Gastrocnemius medialis (tissue), 4 donors: ENCODE data around the gene ZNF213. TPM values are rescaled to one million over a fixed set of nuclear protein-coding genes. Genes with fewer than 3 reads are reported as not detected.
"Not testable (repeated sequence)": the region's sequence is repeated elsewhere in the genome, so short reads cannot be mapped to it uniquely, and the experiment has no call there.

Experiments used
- ATAC-seq, 2 donors: fragments of 150-250 bp; one replicate each; pipeline ENCODE4 v1.9.1; 2016
- DNase-seq, 2 donors: peaks; one replicate each; pipeline ENCODE4 v3.0.0-alpha.2; 2019
- H3K27ac ChIP-seq, 4 donors: fragments of 200-600 bp; sonication (generic); 1 replicate in 1 of 4; 2 replicates in 3 of 4; pipeline ENCODE4 v1.5.1; 2016 to 2018; ENCODE audit warnings: mild to moderate bottlenecking in 2 of 4, moderate library complexity in 1 of 4
- H3K27me3 ChIP-seq, 3 donors: fragments of 200-600 bp; sonication (generic) in 2 of 3; 1 replicate in 1 of 3; 2 replicates in 2 of 3; pipeline versions ENCODE4 v1.5.1 to v1.6.0; 2016 to 2019; ENCODE audit warnings: mild to moderate bottlenecking in 1 of 3, moderate library complexity in 1 of 3
- H3K36me3 ChIP-seq, 2 donors: fragments of 200-600 bp; sonication (generic) in 1 of 2; one replicate each; pipeline ENCODE4 v1.5.1; 2017 to 2018
- H3K4me1 ChIP-seq, 2 donors: fragments of 200-600 bp; sonication (generic) in 1 of 2; one replicate each; pipeline ENCODE4 v1.5.1; 2016 to 2017; ENCODE audit warnings: mild to moderate bottlenecking in 2 of 2
- H3K4me3 ChIP-seq, 4 donors: fragments of 200-600 bp; sonication (generic) in 3 of 4; 1 replicate in 1 of 4; 2 replicates in 3 of 4; pipeline ENCODE4 v1.5.1; 2016 to 2019; ENCODE audit warnings: mild to moderate bottlenecking in 2 of 4
- H3K9me3 ChIP-seq, 3 donors: fragments of 200-600 bp; sonication (generic) in 2 of 3; 1 replicate in 1 of 3; 2 replicates in 2 of 3; pipeline ENCODE4 v1.5.1; 2016 to 2019
- POLR2A ChIP-seq, 2 donors: fragments of 450-650 bp; IDR thresholded peaks; one replicate each; pipeline ENCODE4 v1.6.1; 2017; ENCODE audit warnings: antibody characterized with exemption in 2 of 2, mild to moderate bottlenecking in 2 of 2, moderate library complexity in 2 of 2
- in situ Hi-C, 4 donors: fragments of 200-750 bp; cut with MboI; loops; one replicate each; pipeline versions ENCODE4 v1.15.0 to v1.8.0; 2017; ENCODE audit warnings: low sequenced_read_pairs in 4 of 4
- intact Hi-C: fragments of 100-400 bp; cut with DNase I; formaldehyde crosslinking; loops from one replicate; pipeline ENCODE4 v1.15.1; 2023; ENCODE audit warnings: low total_unique reads
- total RNA-seq, 4 donors: library from RNA; depleted of rRNA; stranded (reverse); fragments of >200 nt; gene quantifications; one replicate each; pipeline versions ENCODE4 v1.1.0 to v1.2.3, GENCODE V29; 2016
- TF ChIP-seq, protein P1 (sequence below), 5 experiments: fragments of 450-650 bp in 3 of 5; fragments of 200-600 bp in 2 of 5; sonication (generic) in 2 of 5; IDR thresholded peaks in 4 of 5; conservative IDR thresholded peaks in 1 of 5; 1 replicate in 4 of 5; 2 replicates in 1 of 5; pipeline ENCODE4 v1.5.1; 2016 to 2019; ENCODE audit warnings: antibody characterized with exemption in 5 of 5, mild to moderate bottlenecking in 3 of 5, moderate library complexity in 3 of 5

ZNF213 gene
- total RNA-seq, 4 donors from 2014 or later: 8.9 to 18.6 (median 14.5) TPM

DNA sequence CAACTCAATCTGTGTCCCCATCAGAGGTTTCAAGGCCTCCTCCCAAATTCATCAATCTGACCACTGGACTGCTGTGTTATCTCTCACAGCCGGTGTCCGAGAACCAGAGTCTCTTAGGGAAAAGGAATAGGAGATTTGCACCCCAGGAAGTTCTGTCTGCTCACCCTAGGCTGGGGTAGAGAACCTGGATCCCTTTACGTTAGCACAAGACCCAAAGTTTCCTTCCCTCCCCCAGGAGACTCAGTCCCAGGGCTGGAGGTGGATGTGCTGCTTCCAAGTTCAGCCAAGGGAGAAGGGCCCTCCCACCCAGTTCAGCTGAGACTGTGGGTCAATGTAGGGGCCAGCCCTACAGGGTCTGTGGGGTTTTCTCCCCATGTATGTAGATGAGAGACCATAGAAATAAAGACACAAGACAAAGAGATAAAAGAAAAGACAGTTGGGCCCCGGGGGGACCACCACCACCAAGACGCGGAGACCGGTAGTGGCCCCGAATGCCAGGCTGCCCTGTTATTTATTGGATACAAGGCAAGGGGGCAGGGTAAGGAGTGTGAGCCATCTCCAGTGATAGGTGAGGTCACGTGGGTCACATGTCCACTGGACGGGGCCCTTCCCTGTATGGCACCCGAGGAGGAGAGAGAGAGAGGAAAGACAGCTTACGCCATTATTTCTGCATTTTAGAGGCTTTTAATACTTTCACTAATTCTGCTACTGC lies 30.4 kb downstream of the ZNF213 start:
- Histone ChIP-seq H3K27ac (no peak overlapping the region), H3K36me3 (no peaks in the 10 kb centered on the region), H3K9me3 (no peaks in the 10 kb centered on the region), H3K27me3 (peaks cover 41 to 50% (median 41%) of the 10 kb centered on the region in 3 donors), H3K4me3 (peak overlapping the region; percentile 29 to 61 (median 36)), H3K4me1 (peaks cover 1 to 6% of the 10 kb centered on the region in 2 donors)
- ATAC-seq: no peak
- intact Hi-C loops: no loop called here
- no peak for DNase-seq
- TF ChIP-seq POLR2A (IDR thresholded peaks at IDR 0.05): no peak
- TF ChIP-seq, protein P1, sequence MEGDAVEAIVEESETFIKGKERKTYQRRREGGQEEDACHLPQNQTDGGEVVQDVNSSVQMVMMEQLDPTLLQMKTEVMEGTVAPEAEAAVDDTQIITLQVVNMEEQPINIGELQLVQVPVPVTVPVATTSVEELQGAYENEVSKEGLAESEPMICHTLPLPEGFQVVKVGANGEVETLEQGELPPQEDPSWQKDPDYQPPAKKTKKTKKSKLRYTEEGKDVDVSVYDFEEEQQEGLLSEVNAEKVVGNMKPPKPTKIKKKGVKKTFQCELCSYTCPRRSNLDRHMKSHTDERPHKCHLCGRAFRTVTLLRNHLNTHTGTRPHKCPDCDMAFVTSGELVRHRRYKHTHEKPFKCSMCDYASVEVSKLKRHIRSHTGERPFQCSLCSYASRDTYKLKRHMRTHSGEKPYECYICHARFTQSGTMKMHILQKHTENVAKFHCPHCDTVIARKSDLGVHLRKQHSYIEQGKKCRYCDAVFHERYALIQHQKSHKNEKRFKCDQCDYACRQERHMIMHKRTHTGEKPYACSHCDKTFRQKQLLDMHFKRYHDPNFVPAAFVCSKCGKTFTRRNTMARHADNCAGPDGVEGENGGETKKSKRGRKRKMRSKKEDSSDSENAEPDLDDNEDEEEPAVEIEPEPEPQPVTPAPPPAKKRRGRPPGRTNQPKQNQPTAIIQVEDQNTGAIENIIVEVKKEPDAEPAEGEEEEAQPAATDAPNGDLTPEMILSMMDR (IDR thresholded peaks at IDR 0.05 in 4 of 5, conservative IDR thresholded peaks at IDR 0.05 in 1 of 5): no peak
- in situ Hi-C loops: loop anchor here in 3 of 4 donors (5.0 to 10.0 kb wide), 2 partner anchors 100 to 103 kb away; partner anchors contain the start of gene IL32 (in 1 of the 3)

DNA sequence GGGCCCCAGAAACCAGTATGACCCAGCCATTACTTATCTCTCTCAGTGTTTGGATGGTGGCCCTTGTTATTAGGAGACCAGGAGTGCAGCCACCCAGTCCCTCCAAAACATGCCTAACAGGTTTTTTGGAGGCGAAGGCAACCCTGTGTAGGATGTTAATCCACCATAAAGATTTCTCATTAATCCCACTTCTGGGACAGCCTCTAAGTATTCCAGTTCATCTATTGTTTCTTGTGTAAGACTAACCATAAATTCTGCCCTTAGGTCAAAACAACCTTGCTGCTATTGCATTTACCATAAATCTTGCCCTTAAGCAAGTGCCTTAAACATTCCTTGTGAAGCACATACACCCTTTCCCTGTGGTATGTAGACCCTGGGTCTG lies 31.7 kb downstream of the ZNF213 start:
- no peaks in the 10 kb centered on the region for H3K36me3 ChIP-seq
- in situ Hi-C loops: loop anchor here in 3 of 4 donors (5.0 to 10.0 kb wide), 2 partner anchors 102 to 104 kb away; partner anchors contain the start of gene IL32 (in 1 of the 3)
- no peak overlapping the region for H3K27ac ChIP-seq
- no peak overlapping the region for H3K4me3 ChIP-seq
- H3K27me3 ChIP-seq: peaks cover 41 to 52% (median 44%) of the 10 kb centered on the region in 3 donors
- H3K9me3 ChIP-seq: no peaks in the 10 kb centered on the region
- peaks cover 10 to 12% of the 10 kb centered on the region in 2 donors for H3K4me1 ChIP-seq
- DNase-seq (no peak), ATAC-seq (no peak)
- intact Hi-C loops: loop anchor here (1.0 kb wide), 3 partner anchors 14 to 107 kb away; no protein-coding TSS in a partner anchor
- TF ChIP-seq, protein P1 (IDR thresholded peaks at IDR 0.05 in 4 of 5, conservative IDR thresholded peaks at IDR 0.05 in 1 of 5): no peak
- no peak for TF ChIP-seq POLR2A (IDR thresholded peaks at IDR 0.05)

DNA sequence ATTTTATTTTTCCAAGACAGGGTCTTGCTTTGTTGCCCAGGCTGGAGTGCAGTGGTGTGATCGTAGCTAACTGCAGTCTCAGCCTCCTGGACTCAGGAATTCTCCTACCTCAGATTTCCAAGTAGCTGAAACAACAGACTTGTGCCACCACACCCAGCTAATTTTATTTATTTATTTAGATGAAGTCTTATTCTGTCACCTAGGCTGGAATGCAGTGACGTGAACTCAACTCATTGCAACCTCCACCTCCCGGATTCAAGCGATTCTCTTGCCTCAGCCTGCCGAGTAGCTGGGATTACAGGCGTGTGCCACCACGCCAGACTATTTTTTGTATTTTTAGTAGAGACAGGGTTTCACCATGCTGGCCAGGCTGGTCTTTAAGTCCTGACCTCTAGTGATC lies 33.9 kb downstream of the ZNF213 start:
- H3K36me3 ChIP-seq, H3K27ac ChIP-seq, H3K4me3 ChIP-seq, DNase-seq, intact Hi-C loops, H3K9me3 ChIP-seq, ATAC-seq: not testable (repeated sequence)
- peaks cover 10 to 12% of the 10 kb centered on the region in 2 donors for H3K4me1 ChIP-seq
- peaks cover 52 to 56% (median 56%) of the 10 kb centered on the region in 3 donors for H3K27me3 ChIP-seq
- in situ Hi-C loops: loop anchor here in 3 of 4 donors (5.0 to 10.0 kb wide), 2 partner anchors 104 to 106 kb away; partner anchors contain the start of gene IL32 (in 1 of the 3)

DNA sequence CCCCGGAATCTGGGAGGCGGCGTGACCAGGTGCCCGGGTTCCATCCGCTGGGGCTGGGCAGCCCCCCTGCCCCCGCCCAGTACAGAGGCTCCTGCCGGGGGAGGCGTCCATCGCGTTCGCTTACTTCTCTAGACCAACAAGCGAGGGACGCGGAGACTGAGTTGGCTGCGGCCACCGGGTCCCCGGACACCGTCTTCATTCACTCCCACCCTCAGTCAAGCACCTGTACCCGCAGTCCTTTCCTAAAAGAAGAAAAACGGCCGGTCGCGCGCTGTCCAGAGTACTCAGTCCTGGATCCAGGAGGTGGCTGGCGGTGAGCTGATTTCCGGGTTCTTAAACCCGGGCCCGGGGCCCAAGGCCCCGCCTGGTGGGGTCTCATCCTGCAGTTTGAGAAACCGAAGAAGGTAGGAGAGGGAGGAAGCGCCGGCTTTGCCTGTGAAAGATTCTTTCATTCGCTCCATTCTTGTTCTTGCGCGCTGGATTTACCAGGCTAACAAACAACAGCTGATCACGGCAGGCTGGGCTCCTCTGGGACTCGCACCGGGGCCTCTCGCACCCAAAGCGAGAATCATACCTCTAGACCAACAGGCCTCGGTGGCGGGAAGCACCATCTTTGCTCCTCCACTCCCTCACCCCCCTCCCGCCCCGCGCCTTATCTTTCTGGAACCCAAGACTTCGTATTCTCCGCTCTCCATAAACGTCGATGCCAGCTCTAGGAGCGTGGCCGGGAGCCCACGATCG lies 35.8 kb downstream of the ZNF213 start:
- no peak for DNase-seq
- TF ChIP-seq, protein P1 (IDR thresholded peaks at IDR 0.05 in 4 of 5, conservative IDR thresholded peaks at IDR 0.05 in 1 of 5): no peak
- TF ChIP-seq POLR2A (IDR thresholded peaks at IDR 0.05): no peak
- H3K9me3 ChIP-seq: no peaks in the 10 kb centered on the region
- no peak for ATAC-seq
- H3K27ac ChIP-seq: no peak overlapping the region
- peak overlapping the region in 2 of 4 donors; percentile 9 to 46 for H3K4me3 ChIP-seq
- no peaks in the 10 kb centered on the region for H3K36me3 ChIP-seq
- intact Hi-C loops: no loop called here
- H3K4me1 ChIP-seq: peaks cover 8 to 12% of the 10 kb centered on the region in 2 donors
- in situ Hi-C loops: no loop called here
- peaks cover 70 to 75% (median 73%) of the 10 kb centered on the region in 3 donors for H3K27me3 ChIP-seq
